Esophagus squamous epithelium (tissue), 4 donors: Measurements from ENCODE around the gene MED10.

ENCODE experiments used
- CTCF ChIP-seq, 6 experiments: fragments of 450-650 bp in 4 of 6; fragments of 200-600 bp in 2 of 6; sonication (generic) in 2 of 6; IDR thresholded peaks; one replicate each; pipeline ENCODE4 v1.5.1; 2016 to 2019; ENCODE audit warnings: antibody characterized with exemption in 6 of 6, mild to moderate bottlenecking in 4 of 6, moderate library complexity in 4 of 6
- POLR2A ChIP-seq, 4 donors: fragments of 450-650 bp; IDR thresholded peaks; one replicate each; pipeline ENCODE4 v1.6.1; 2017; ENCODE audit warnings: antibody characterized with exemption in 4 of 4, mild to moderate bottlenecking in 4 of 4, moderate library complexity in 3 of 4

GRCh38 chr5:6358434-6358820 lies 19.9 kb downstream of the MED10 start:
- TF ChIP-seq CTCF (IDR thresholded peaks at IDR 0.05) = no peak
- TF ChIP-seq POLR2A (IDR thresholded peaks at IDR 0.05) = no peak
